ENCODE results near the gene TRMT2A.
"Not testable (repeated sequence)": the region's sequence is repeated elsewhere in the genome, so short reads cannot be mapped to it uniquely, and the experiment has no call there.

Gene TRMT2A

GRCh38 chr22:20084547-20085413 lies 32.2 kb downstream of the TRMT2A start:
- no peak for DNase-seq

GRCh38 chr22:20083891-20084546 lies 33.0 kb downstream of the TRMT2A start:
- DNase-seq, result no peak

- DNase-seq, result no peak
Measured at GRCh38 chr22:20083157-20083890, 33.7 kb downstream of the TRMT2A start.

- DNase-seq, result no peak
Measured at GRCh38 chr22:20080776-20081654, 36.0 kb downstream of the TRMT2A start.

- DNase-seq, result no peak
Measured at GRCh38 chr22:20080445-20080775, 36.6 kb downstream of the TRMT2A start.

- no peak for DNase-seq
Measured at GRCh38 chr22:20079745-20080444, 37.1 kb downstream of the TRMT2A start, which contains the start of gene DGCR8. TSS of gene DGCR8 (plus strand) at chr22:20080241. CDS start at chr22:20085964, 5,723 bp downstream.

- DNase-seq, result no peak
Measured at GRCh38 chr22:20076627-20077172, 40.3 kb downstream of the TRMT2A start.

GRCh38 chr22:20071524-20071972 lies 45.5 kb downstream of the TRMT2A start:
- no peak for DNase-seq

- no peak for DNase-seq
Measured at GRCh38 chr22:20069331-20070042, 47.5 kb downstream of the TRMT2A start.

GRCh38 chr22:20068640-20069039 lies 48.4 kb downstream of the TRMT2A start:
- no peak for DNase-seq

GRCh38 chr22:20067384-20067682 lies 49.7 kb downstream of the TRMT2A start:
- not testable (repeated sequence) for DNase-seq

GRCh38 chr22:20066617-20067383 lies 50.2 kb downstream of the TRMT2A start:
- no peak for DNase-seq

- DNase-seq, result no peak
Measured at GRCh38 chr22:20065896-20066616, 51.0 kb downstream of the TRMT2A start.

GRCh38 chr22:20064545-20065262 lies 52.3 kb downstream of the TRMT2A start:
- no peak for DNase-seq

GRCh38 chr22:20064140-20064480 lies 52.9 kb downstream of the TRMT2A start:
- DNase-seq, result no peak

- no peak for DNase-seq
Measured at GRCh38 chr22:20063271-20064139, 53.5 kb downstream of the TRMT2A start.

- no peak for DNase-seq
Measured at GRCh38 chr22:20062766-20063083, 54.3 kb downstream of the TRMT2A start.

Data from SIG-M5 (cell line).